Activated CD4-positive, alpha-beta T cell treated with anti-CD3 and anti-CD28 coated beads, Interleukin-2, amount 50 U/mL, for 16 hours (primary cell): ENCODE data around the gene ANKIB1.
A peak's percentile ranks its signal among the peaks of the same experiment; 100 is the strongest.
"Not testable (repeated sequence)": the region's sequence is repeated elsewhere in the genome, so short reads cannot be mapped to it uniquely, and the experiment has no call there.

Experiments used
- DNase-seq: peaks from one replicate; pipeline ENCODE4 v3.0.0-alpha.2; 2020

Gene ANKIB1, protein sequence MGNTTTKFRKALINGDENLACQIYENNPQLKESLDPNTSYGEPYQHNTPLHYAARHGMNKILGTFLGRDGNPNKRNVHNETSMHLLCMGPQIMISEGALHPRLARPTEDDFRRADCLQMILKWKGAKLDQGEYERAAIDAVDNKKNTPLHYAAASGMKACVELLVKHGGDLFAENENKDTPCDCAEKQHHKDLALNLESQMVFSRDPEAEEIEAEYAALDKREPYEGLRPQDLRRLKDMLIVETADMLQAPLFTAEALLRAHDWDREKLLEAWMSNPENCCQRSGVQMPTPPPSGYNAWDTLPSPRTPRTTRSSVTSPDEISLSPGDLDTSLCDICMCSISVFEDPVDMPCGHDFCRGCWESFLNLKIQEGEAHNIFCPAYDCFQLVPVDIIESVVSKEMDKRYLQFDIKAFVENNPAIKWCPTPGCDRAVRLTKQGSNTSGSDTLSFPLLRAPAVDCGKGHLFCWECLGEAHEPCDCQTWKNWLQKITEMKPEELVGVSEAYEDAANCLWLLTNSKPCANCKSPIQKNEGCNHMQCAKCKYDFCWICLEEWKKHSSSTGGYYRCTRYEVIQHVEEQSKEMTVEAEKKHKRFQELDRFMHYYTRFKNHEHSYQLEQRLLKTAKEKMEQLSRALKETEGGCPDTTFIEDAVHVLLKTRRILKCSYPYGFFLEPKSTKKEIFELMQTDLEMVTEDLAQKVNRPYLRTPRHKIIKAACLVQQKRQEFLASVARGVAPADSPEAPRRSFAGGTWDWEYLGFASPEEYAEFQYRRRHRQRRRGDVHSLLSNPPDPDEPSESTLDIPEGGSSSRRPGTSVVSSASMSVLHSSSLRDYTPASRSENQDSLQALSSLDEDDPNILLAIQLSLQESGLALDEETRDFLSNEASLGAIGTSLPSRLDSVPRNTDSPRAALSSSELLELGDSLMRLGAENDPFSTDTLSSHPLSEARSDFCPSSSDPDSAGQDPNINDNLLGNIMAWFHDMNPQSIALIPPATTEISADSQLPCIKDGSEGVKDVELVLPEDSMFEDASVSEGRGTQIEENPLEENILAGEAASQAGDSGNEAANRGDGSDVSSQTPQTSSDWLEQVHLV

DNA sequence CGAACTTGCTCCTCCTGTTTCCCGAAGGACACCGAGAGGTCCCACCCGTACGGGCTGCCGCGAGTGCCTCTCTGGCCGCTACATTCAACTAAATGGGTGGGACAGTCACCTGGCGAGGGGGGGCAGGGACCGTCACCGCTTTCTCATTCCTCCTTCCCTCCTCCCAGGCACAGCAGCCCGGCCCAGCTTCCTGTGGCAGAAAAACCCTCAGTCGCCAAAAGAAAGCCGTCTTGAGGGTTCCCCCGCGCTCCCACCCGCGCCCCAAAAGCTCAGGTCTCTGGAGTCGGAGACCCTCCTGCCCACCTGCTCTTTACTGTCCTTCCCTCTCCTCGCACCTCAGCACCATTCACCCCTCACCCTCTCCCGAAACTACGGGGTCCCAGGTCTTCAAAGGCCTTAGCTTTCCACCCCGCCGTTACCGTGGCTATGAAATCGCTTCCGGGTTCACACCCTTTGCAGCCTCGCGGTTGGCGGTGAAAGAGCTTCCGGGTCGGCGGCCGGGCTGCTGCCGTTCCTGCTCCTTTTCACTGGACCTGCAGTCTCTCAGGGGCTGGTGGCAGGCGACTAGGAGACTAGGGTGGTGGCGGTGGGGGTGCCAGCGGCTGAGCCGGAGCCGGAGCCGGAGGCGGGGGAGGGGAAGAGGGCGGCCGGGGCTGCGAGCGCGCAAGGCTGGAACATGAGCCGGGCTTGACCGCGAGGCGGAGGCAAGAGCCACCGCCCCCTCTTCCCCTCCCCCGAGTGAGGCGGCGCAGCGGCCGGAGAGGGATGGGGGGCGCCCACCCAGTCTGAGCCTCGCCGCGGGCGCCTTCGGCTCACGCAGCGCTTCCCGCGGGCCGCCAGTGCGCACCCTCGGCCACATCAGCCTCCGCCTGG, at the start of gene ANKIB1, which contains the start of gene KRIT1:
ANKIB1 (plus strand) TSS at position 488 of the 873 bp plus-strand sequence. CDS start 49,005 bp downstream, outside the sequence.
KRIT1 (minus strand) TSS at position 428 of the 873 bp plus-strand sequence. CDS start 3,779 bp downstream, outside the sequence.
- DNase-seq = peak; percentile 91

DNA sequence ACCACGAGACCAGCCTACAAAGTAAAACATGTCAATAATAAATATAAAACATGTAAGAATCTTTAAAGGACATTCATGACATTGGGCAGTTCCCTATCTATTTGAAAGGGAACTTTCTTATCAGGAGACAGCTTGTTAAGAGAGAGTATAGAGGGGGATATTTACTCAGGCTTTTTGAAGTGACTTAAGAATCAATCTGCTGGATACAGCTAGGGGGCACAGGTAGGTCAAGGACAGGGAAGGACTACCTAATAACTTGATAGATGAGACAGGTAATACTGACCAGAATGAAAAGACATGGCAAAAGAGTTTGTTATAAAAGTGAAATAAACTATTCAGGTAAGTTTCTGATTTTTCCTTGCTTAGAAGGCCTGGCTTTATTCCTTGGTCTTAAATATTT, 45.0 kb upstream of the ANKIB1 start:
- no peak for DNase-seq

DNA sequence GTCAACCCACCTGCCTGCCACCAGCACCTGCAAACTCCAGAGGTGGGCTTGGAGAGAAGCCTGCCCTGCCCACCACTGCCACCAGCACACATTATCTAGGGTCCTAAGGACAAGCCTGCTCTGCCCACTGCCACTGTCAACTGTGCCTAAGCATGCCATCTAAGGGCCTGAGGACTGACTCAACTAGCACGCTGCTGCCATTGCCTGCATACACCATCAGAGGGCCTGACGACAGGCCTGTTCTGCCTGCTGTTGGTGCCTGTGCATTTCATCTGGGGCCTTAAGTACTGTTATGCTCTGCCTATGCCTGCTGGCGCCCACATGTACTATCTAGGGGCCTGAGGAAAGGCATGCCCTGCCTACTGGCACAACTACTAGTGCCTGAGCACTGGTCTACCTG, 39.8 kb upstream of the ANKIB1 start:
- DNase-seq = no peak

DNA sequence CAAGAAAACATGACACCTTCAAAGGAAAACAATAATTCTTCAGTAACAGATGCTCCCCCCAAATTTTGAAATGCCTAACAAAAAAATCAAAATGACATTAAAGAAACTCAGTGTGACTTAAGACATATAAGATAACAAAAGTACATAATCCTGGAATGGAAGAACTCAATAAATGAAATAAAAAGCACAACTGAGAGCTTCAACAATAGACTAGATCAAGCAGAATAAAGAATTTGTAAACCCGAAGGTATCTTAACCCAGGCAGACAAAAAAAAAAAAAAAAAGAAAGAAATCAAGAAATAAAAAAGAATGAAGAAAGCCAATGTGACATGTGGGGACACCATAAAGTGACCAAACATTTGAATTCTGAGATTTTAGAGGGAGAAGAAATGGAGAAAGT, 39.1 kb upstream of the ANKIB1 start:
- no peak for DNase-seq

DNA sequence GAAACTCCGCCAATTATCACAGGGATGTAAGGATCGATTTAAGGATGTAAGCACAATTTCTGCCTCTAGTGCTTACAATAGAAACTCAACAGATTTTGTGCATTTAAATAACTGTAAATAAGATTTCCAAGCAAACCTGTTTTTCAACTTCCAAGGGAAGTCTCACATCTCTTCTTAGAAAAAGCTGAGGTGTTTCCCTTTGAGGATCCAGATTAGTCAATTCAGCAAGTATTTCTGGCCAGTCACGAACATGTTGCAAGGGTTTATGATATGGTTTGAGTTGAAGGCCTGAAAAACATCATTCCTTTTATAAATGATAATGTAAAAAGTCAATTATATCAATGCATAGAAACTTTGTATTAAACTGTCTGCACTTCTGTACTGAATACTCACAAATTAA, 24.0 kb upstream of the ANKIB1 start:
- no peak for DNase-seq

DNA sequence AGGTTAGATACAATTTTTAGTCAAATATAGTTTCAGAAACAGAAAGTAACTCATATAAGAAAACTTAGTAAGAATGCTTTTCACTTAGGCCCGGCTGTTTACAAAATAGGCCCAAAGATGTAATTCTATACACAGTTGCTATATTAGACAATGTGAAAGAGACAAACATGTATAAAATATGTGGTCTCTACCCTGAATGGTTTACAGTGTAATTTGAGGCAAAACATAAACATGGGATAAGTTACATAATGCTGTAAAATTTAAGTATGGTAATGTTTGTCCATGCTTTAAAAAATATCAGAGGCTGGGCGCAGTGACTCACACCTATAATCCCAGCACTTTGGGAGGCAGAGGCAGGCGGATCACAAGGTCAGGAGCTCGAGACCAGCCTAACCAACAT, 18.8 kb upstream of the ANKIB1 start:
- DNase-seq = no peak

DNA sequence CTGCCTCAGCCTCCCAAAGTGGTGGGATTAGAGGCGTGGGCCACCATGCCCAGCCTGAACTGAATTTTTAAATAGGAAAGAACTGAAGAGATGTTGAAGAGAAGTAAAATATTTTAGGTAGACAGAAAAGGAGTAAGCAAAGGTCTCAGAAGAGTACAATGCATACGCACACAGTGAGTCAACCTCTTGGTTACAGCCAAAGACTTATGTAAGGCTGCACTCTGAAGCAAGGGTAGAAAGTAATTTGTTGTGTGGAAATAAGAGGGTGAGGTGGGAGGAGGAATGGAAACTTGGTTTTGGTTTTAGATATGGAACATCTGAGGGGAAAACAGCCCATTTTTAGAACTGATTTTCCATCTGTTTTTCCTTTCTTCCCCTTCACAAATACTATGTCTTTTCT, 17.7 kb upstream of the ANKIB1 start:
- DNase-seq = no peak

DNA sequence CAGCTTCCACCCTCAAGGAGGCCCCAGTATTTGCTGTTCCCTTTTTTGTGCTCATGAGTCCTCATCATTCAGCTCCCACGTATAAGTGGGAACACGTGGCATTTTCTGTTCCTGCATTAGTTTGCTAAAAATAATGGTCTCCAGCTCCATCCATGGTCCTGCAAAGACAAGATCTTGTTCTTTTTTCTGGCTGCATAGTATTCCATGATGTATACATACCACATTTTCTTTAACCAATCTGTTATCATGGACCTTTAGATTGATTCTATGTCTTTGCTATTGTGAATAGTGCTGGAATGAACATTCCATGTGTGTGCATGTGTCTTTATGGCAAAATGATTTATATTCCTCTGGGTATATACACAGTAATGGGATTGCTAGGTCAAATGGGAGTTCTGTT, 17.0 kb upstream of the ANKIB1 start:
- no peak for DNase-seq

DNA sequence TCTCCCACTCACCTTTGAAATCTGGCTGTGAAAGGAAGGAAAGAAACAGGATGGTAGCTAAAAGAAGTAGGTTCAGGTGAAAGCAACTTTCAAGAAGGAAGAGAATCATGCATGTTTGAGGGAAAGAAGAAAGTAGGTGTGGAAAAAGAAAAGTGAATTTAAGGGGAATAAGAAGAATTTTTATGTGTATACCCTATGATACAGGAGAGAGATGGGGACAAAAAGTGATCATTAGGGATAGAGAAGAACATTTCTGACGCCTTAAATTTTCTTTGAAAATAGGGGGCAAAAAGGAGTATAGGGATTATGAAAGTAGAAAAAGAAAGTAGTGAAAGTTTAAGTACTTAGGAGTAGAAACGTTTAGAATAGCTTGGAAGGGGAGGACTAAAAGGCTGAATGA, 15.2 kb upstream of the ANKIB1 start:
- no peak for DNase-seq

DNA sequence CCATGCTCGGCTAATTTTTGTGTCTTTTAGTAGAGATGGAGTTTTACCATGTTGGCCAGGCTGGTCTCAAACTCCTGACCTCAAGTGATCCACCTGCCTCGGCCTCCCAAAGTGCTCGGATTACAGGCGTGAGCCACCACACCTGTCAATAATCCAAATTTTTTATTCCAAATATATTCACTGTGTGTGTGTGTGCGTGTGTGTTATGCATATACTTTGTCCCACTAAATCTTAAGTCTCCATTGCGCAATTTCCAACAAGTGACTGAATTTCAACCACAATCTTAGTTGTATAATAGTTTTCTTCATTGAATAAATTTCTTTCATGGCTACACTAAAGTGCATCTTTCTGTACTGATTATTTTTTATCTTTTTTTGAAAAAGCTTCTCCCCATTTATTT, 2.8 kb upstream of the ANKIB1 start:
- DNase-seq = no peak

DNA sequence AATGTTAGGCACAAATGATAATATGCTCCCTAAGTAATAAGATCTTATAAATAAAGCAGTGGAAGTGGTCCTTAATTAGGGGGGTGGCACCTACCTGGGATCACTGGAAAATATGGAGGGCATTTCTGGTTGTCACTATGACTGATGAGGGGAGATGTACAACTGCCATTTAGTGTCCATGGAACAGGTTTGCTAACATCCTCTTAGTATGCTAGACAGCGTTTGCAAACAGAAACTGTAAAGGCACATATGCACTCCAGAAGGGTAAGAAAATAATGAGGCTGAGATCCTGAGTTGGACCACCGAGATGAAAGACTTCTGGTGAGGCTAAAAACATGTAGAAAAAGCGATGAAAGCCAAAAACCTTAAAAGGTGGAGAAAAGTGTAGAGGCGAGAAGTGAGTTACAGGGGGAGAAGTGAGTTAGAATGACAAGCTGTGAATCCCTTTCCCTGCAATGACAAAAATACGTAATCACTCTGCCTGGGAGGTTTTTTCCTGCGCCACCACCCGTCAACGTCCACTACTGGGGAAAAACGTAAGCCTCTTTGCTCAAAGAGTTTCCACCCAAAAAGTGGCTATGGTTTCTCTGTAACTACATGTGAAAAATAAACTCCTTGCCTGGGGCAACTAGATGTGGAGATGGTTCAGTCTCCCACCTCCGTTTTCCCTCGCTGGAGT, 827 bp upstream of the ANKIB1 start:
- no peak for DNase-seq

DNA sequence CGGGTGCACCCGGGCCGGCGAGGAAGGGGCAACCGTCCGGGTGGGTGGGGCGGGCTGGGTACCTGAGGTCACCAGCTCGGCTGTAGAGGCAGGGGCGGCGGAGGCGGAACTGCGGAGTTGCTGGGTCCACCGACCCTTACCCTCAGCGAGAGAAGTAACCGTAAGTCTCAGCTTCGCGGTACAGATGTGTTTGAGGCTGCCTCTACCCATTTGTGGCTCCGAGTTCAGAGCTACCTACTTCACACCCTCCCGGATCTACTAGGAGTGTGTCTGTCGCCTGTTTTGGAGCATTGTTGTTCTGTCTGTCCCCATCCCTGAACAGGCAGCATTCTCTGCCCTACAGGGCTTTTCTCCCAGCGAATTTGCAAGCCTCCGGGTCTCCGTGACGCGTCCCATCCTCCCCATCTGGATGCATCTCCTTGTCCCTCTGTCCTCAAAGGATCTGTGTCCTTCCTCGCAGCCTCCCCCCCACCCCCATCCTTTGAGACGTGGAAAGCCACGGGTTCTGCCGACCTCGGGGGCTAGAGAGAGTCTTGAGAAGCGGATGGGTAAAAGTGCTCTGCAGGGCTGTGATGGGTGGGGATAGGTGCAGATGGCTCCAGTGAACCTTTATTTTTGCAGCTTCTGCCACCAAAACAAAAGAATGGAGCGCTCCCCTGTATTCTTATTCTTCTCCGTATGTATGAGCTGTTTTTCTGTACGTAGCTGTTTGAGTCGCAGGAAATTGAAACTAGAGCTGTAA, 757 bp downstream of the ANKIB1 start:
- peak; percentile 21 for DNase-seq

DNA sequence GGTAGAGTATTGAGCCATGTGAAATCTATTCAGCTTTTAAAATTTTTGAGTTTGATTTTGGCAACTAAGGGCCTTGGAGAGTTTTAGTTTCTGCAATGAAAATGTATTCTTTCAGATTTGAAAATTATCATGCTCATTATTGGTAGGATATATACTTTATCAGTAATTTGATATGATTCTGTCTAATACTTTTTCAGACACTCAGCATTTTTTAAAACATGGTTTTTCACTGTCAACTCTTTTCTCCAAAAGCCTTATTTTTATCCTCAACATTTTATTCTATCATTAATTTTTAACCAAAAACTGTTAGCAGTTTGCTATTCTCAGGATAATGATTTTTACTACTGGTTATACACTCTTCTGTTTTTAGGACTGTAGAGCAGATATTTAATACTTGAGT, 4.8 kb downstream of the ANKIB1 start:
- no peak for DNase-seq

DNA sequence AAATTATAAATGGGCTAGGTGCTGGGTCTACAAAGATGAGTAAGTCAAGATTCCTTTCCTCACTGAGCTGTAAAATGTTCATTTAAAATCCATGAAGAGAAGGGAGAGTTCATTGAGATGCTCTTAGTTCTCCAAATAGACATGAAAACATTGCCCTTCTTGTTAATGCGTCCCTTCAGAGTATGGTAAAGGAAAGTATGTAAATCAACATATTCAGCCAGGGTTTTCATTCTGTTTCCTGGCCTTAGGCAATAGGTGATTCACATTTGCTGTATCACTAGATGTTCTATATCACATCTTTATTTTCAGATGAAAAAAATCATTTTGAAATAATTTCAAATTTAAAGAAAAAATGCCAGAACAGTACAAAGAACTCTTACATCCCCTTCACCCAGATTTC, 5.4 kb downstream of the ANKIB1 start:
- DNase-seq = no peak

DNA sequence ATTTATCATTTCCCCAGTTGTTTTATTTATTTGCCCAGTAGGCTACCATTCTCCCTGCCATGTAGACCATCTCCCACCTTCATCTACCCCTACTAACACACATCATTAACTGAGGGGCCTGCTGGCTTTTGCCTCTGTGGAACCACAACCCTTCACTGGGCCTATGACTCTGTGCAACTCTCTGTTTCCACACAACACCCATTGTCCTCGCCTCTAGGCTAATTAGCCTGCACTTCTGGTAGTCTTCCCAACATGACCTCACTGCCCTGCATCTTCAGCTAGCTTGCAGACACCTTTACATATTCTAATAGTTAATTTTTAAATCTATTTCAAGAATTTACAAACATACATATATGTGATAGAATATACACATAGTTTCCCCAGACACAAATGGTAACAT, 7.5 kb downstream of the ANKIB1 start:
- no peak for DNase-seq

DNA sequence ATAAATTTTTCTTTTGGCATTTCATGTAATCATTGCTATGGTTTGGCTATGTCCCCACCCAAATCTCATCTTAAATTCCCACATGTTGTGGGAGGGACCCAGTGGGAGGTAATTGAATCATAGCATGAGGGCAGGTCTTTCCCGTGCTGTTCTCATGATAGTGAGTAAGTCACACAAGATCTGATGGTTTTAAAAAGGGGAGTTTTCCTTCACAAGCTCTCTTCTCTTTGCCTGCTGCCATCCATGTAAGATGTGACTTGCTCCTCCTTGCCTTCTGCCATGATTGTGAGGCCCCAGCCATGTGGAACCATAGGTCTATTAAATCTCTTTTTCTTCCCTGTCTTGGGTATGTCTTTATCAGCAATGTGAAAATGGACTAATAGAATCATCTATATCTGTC, 9.0 kb downstream of the ANKIB1 start:
- not testable (repeated sequence) for DNase-seq

DNA sequence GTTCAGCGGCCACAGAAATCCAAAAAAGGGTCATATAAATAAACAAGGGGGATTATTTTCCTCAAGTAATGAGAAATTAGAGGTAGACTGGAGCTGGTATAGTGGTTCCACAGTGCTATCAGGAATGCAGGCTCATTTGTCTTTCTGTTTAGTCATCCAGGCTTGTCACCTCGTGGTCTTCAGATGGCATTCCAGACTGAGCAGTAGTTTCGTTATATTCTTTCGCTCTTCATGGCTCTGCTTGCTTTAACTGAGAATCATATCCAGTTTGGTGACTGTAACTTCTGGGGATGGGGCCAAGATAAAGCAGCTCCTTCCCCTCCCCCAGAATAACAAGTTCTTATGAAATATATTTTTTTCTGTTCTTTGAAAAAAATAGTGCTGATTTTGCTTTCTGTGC, 9.5 kb downstream of the ANKIB1 start:
- no peak for DNase-seq

DNA sequence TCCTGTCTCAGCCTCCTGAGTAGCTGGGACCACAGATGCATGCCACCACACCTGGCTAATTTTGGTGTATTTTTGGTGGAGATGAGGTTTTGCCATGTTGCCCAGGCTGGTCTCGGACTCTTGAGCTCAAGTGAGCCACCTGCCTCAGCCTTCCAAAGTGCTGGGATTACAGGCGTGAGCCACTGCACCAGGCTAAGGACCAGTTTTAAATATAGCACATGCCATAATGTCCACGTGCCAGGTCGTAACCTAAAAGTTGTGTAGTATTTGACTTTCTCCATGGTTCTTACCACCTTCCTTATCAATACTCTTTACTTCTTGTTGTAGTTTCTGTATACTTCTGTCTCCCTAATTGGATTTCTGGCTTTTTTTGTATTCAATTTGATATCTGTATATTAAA, 13.3 kb downstream of the ANKIB1 start:
- no peak for DNase-seq

DNA sequence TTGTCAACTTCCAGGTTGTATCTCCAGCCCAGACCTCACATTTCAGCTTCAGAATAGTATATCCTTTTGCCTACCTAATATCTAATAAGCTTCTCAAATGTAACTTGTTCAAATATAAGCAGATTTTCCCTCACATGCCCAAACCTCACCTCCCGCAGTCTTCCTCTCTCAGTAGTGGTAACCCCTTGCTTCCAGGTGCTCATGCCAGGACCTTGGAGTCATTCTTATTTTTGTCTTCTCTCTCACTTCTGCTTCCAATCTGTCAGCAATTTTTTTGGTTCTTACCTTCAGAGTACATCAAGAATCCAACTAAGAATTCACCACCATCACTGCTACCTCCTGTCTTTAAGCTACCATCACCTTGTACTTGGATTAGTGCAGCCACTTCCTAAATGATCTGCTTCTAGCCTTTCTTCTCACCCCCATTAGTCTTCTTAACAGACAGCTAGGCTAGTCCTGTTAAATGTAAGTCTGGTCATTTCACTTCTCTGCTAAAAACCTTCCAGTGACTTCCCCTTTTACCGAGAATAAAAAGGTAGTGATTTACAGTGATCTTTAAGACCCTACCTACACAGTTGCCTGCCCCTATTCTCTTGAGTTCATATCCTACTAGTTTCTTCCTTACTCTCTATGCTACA, 14.0 kb downstream of the ANKIB1 start:
- DNase-seq = no peak

DNA sequence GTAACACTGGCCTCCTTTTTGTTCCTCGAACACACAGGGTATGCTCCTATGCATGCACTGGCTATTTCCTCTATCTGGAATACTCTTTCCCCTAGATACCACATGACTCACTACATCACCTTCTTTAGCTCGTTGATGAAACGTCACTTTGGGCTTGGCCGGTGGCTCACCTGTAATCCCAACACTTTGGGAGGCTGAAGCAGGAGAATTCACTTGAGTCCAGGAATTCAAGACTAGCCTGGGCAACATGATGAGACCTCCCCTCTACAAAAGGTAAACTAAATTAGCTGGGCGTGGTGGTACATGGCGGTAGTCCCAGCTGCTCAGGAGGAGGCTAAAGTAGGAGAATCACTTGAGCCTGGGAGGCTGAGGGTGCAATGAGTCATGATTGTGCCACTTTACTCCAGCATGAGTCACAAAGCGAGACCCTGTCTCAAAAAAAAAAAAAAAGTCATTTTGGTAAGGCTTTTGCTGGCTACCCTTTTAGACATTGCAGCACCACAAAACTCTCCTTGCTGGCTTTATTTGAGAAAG, 14.5 kb downstream of the ANKIB1 start:
- DNase-seq = peak; percentile 6
